HG03469 (cell line): ENCODE measurements around the gene BEST3.
A peak's percentile ranks its signal among the peaks of the same experiment; 100 is the strongest.

Experiments
- ATAC-seq: cut with Tn5 transposase; IDR thresholded peaks from one replicate; pipeline ENCODE4 v1.9.1; 2021; ENCODE audit warnings: mild to moderate bottlenecking, moderate library complexity, moderate number of reproducible peaks; ENCODE audit not compliant: unreplicated experiment

The BEST3 gene

GRCh38 chr12:69655616-69656340 is 43.3 kb downstream of the BEST3 start:
- no peak for ATAC-seq

GRCh38 chr12:69653703-69654102 is 45.4 kb downstream of the BEST3 start:
- ATAC-seq, result no peak

- no peak for ATAC-seq
Observed at GRCh38 chr12:69651922-69652321, 47.2 kb downstream of the BEST3 start.

- ATAC-seq, result no peak
Observed at GRCh38 chr12:69649529-69649928, 49.6 kb downstream of the BEST3 start.

- ATAC-seq, result no peak
Observed at GRCh38 chr12:69648476-69648875, 50.6 kb downstream of the BEST3 start.

- no peak for ATAC-seq
Observed at GRCh38 chr12:69647178-69647577, 51.9 kb downstream of the BEST3 start.

GRCh38 chr12:69645031-69645430 is 54.1 kb downstream of the BEST3 start:
- no peak for ATAC-seq

GRCh38 chr12:69644511-69644910 is 54.6 kb downstream of the BEST3 start:
- no peak for ATAC-seq

GRCh38 chr12:69642531-69642930 is 56.6 kb downstream of the BEST3 start:
- ATAC-seq, result no peak

- no peak for ATAC-seq
Observed at GRCh38 chr12:69641546-69641945, 57.6 kb downstream of the BEST3 start.

- peak; percentile 93 for ATAC-seq
Observed at GRCh38 chr12:69639400-69640016, 59.6 kb downstream of the BEST3 start.

GRCh38 chr12:69633061-69633460 is 66.0 kb downstream of the BEST3 start:
- no peak for ATAC-seq

GRCh38 chr12:69630191-69630590 is 68.9 kb downstream of the BEST3 start:
- no peak for ATAC-seq

GRCh38 chr12:69627501-69627900 is 71.6 kb downstream of the BEST3 start:
- no peak for ATAC-seq

GRCh38 chr12:69623970-69624369 is 75.1 kb downstream of the BEST3 start:
- no peak for ATAC-seq

- no peak for ATAC-seq
Observed at GRCh38 chr12:69621551-69621950, 77.6 kb downstream of the BEST3 start.

- no peak for ATAC-seq
Observed at GRCh38 chr12:69620921-69621320, 78.2 kb downstream of the BEST3 start.

- ATAC-seq, result no peak
Observed at GRCh38 chr12:69620077-69620476, 79.0 kb downstream of the BEST3 start.

- ATAC-seq, result no peak
Observed at GRCh38 chr12:69619050-69619449, 80.1 kb downstream of the BEST3 start.

- no peak for ATAC-seq
Observed at GRCh38 chr12:69616025-69616424, 83.1 kb downstream of the BEST3 start.

GRCh38 chr12:69613351-69613750 is 85.8 kb downstream of the BEST3 start:
- no peak for ATAC-seq

- ATAC-seq, result no peak
Observed at GRCh38 chr12:69610729-69611128, 88.4 kb downstream of the BEST3 start, which contains the start of gene LRRC10. LRRC10 (minus strand) TSS chr12:69610907; CDS start chr12:69610838, 69 bp downstream.
